22Rv1 (cell line): ENCODE data around the gene PRDX1.

ENCODE experiments used
- ZFX ChIP-seq: fragments of 450-650 bp; IDR thresholded peaks from 2 replicates; pipeline ENCODE4 v1.6.1; 2017; ENCODE audit warnings: antibody characterized with exemption, borderline replicate concordance
- TF ChIP-seq, protein P1 (sequence below): fragments of 450-650 bp; IDR thresholded peaks from 2 replicates; pipeline ENCODE4 v1.5.1; 2017; ENCODE audit warnings: mild to moderate bottlenecking

DNA sequence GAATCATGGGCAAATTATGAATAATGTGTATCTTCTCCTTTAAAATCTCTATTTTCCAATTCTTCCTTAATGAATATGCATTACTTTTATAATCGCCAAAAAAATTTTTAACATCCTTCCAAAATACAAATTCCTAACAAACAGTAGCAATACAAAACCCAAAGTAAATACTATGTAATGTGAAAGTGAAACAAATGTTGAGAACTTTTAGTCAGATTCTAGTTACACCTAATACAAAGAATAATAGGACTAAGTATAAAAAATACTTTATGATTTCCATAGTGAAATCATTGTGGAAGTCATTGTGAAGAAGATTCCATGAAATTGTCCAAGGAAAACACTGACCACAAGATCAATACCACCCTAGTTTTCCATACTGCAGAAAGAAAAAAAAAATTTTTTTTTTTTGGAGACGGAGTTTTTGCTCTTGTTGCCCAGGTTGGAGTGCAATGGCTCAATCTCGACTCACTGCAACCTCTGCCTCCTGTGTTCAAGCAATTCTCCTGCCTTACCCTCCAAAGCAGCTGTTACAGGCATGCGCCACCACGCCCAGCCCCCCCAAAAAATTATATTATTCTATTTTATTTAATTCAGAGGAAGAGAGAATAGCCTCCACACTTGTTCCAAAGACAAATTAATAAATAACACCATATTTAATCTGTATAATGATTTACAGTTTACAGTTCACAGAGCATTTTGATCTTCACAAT, 42.5 kb downstream of the PRDX1 start:
- TF ChIP-seq, protein P1, sequence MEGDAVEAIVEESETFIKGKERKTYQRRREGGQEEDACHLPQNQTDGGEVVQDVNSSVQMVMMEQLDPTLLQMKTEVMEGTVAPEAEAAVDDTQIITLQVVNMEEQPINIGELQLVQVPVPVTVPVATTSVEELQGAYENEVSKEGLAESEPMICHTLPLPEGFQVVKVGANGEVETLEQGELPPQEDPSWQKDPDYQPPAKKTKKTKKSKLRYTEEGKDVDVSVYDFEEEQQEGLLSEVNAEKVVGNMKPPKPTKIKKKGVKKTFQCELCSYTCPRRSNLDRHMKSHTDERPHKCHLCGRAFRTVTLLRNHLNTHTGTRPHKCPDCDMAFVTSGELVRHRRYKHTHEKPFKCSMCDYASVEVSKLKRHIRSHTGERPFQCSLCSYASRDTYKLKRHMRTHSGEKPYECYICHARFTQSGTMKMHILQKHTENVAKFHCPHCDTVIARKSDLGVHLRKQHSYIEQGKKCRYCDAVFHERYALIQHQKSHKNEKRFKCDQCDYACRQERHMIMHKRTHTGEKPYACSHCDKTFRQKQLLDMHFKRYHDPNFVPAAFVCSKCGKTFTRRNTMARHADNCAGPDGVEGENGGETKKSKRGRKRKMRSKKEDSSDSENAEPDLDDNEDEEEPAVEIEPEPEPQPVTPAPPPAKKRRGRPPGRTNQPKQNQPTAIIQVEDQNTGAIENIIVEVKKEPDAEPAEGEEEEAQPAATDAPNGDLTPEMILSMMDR, result no peak
- TF ChIP-seq ZFX, result no peak
